ENCODE results near the gene PLK5.

DNA sequence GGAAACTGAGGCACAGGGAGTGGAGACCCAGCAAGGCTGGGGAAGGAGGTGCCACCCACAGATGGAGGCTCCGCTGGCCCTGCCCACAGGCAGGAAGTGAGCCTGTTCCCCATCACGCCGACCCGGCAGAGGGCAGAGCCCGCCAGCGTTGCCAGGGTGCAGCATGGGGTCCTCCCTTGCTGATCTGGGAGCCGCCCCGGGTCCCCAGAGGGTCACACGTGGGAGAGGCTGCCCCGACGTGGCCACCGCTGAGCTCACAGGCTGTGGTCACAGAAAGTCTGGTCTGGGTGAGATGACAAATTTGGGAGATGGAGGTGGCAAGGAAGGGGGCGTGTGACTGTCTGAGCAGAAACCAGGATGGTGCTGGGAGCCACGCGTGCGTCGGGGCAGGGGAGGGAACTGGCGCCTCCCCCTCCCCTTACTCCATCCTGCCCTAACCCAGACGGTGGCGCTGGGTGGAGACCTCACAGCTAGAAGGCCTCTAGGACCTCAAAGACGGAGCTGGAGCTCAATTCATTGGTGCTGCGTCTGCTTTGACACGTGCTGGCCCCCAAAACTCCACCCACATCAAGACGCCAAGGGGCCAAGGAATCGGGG is 36.5 kb downstream of the PLK5 start:
- no peak for TF ChIP-seq TAF1 (IDR thresholded peaks at IDR 0.05; ENCODE audit: low read depth)
- no peak for TF ChIP-seq CREB1 (IDR thresholded peaks at IDR 0.05; ENCODE audit: low read depth)
- TF ChIP-seq, protein P1, sequence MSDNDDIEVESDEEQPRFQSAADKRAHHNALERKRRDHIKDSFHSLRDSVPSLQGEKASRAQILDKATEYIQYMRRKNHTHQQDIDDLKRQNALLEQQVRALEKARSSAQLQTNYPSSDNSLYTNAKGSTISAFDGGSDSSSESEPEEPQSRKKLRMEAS (IDR thresholded peaks at IDR 0.05), result no peak
- TF ChIP-seq, protein P2, sequence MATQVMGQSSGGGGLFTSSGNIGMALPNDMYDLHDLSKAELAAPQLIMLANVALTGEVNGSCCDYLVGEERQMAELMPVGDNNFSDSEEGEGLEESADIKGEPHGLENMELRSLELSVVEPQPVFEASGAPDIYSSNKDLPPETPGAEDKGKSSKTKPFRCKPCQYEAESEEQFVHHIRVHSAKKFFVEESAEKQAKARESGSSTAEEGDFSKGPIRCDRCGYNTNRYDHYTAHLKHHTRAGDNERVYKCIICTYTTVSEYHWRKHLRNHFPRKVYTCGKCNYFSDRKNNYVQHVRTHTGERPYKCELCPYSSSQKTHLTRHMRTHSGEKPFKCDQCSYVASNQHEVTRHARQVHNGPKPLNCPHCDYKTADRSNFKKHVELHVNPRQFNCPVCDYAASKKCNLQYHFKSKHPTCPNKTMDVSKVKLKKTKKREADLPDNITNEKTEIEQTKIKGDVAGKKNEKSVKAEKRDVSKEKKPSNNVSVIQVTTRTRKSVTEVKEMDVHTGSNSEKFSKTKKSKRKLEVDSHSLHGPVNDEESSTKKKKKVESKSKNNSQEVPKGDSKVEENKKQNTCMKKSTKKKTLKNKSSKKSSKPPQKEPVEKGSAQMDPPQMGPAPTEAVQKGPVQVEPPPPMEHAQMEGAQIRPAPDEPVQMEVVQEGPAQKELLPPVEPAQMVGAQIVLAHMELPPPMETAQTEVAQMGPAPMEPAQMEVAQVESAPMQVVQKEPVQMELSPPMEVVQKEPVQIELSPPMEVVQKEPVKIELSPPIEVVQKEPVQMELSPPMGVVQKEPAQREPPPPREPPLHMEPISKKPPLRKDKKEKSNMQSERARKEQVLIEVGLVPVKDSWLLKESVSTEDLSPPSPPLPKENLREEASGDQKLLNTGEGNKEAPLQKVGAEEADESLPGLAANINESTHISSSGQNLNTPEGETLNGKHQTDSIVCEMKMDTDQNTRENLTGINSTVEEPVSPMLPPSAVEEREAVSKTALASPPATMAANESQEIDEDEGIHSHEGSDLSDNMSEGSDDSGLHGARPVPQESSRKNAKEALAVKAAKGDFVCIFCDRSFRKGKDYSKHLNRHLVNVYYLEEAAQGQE (IDR thresholded peaks at IDR 0.05; ENCODE audit: low read depth), result no peak
- no peak for TF ChIP-seq TCF12 (IDR thresholded peaks at IDR 0.05; ENCODE audit: low read depth)
- no peak for TF ChIP-seq CEBPB (IDR thresholded peaks at IDR 0.05)
- no peak for TF ChIP-seq ZBTB7A (IDR thresholded peaks at IDR 0.05; ENCODE audit: low read depth)
- no peak for TF ChIP-seq EP300 (IDR thresholded peaks at IDR 0.05; ENCODE audit: borderline replicate concordance)
- TF ChIP-seq NFIC (IDR thresholded peaks at IDR 0.05), result no peak
- TF ChIP-seq YY1 (IDR thresholded peaks at IDR 0.05; ENCODE audit: low read depth), result no peak

Measured in Ishikawa (cell line).